Cortex of kidney (tissue), 1 donor: ENCODE data around the gene UACA.
"Not testable (repeated sequence)": the region's sequence is repeated elsewhere in the genome, so short reads cannot be mapped to it uniquely, and the experiment has no call there.

Source experiments
- DNase-seq: peaks from one replicate; lab custom pipeline; 2025; lab: John Stamatoyannopoulos, UW

UACA gene

GRCh38 chr15:70763120-70763949 is at the start of gene UACA:
Gene UACA, minus strand, starts transcription at chr15:70763558. Its CDS starts 151 bp downstream, at chr15:70763407.
- peak; percentile 64 for DNase-seq

GRCh38 chr15:70812827-70813364 is 49.5 kb upstream of the UACA start:
- DNase-seq, result no peak

GRCh38 chr15:70810916-70811578 is 47.7 kb upstream of the UACA start:
- no peak for DNase-seq

GRCh38 chr15:70806992-70807712 is 43.8 kb upstream of the UACA start:
- no peak for DNase-seq

GRCh38 chr15:70804388-70804787 is 41.0 kb upstream of the UACA start:
- not testable (repeated sequence) for DNase-seq

- DNase-seq, result no peak
These were observed 39.3 kb upstream of the UACA start for GRCh38 chr15:70802629-70803028.

- no peak for DNase-seq
These were observed 37.8 kb upstream of the UACA start for GRCh38 chr15:70801109-70801508.

GRCh38 chr15:70799667-70800450 is 36.5 kb upstream of the UACA start:
- DNase-seq, result no peak

- no peak for DNase-seq
These were observed 34.1 kb upstream of the UACA start for GRCh38 chr15:70797464-70797863.

GRCh38 chr15:70796516-70797310 is 33.4 kb upstream of the UACA start:
- DNase-seq, result no peak

GRCh38 chr15:70795311-70795665 is 31.9 kb upstream of the UACA start:
- no peak for DNase-seq

- DNase-seq, result no peak
These were observed 31.4 kb upstream of the UACA start for GRCh38 chr15:70794596-70795310.

GRCh38 chr15:70793694-70794093 is 30.3 kb upstream of the UACA start:
- no peak for DNase-seq

- no peak for DNase-seq
These were observed 28.8 kb upstream of the UACA start for GRCh38 chr15:70792171-70792573.

GRCh38 chr15:70791259-70791658 is 27.9 kb upstream of the UACA start:
- no peak for DNase-seq

- no peak for DNase-seq
These were observed 25.9 kb upstream of the UACA start for GRCh38 chr15:70789213-70789612.

GRCh38 chr15:70788114-70789049 is 25.0 kb upstream of the UACA start:
- DNase-seq, result no peak

- no peak for DNase-seq
These were observed 23.6 kb upstream of the UACA start for GRCh38 chr15:70786996-70787395.

GRCh38 chr15:70783610-70784022 is 20.3 kb upstream of the UACA start:
- no peak for DNase-seq
